ENCODE measurements around the gene TMEM190.
A peak's percentile ranks its signal among the peaks of the same experiment; 100 is the strongest.
"Not testable (repeated sequence)": the region's sequence is repeated elsewhere in the genome, so short reads cannot be mapped to it uniquely, and the experiment has no call there.

Gene TMEM190

GRCh38 chr19:55391702-55392615 is 15.3 kb downstream of the TMEM190 start:
- DNase-seq = no peak

- no peak for DNase-seq
These were observed 16.5 kb downstream of the TMEM190 start for GRCh38 chr19:55392820-55393761.

- DNase-seq = peak; percentile 66
These were observed 21.7 kb downstream of the TMEM190 start for GRCh38 chr19:55398200-55398925.

- no peak for DNase-seq
These were observed 23.9 kb downstream of the TMEM190 start for GRCh38 chr19:55400281-55401087.

- DNase-seq = not testable (repeated sequence)
These were observed 24.8 kb downstream of the TMEM190 start for GRCh38 chr19:55401390-55401789.

GRCh38 chr19:55402509-55402908 is 25.9 kb downstream of the TMEM190 start:
- no peak for DNase-seq

GRCh38 chr19:55405638-55406037 is 29.0 kb downstream of the TMEM190 start:
- DNase-seq = no peak

GRCh38 chr19:55406091-55406825 is 29.6 kb downstream of the TMEM190 start:
- no peak for DNase-seq

GRCh38 chr19:55406826-55407549 is 30.4 kb downstream of the TMEM190 start:
- no peak for DNase-seq

- DNase-seq = not testable (repeated sequence)
These were observed 30.8 kb downstream of the TMEM190 start, which contains the start of gene UBE2S for GRCh38 chr19:55407550-55407799. TSS of gene UBE2S (minus strand) at chr19:55407788. CDS start at chr19:55407589, 199 bp downstream.

- DNase-seq = peak; percentile 98
These were observed 31.3 kb downstream of the TMEM190 start for GRCh38 chr19:55407800-55408532.

- DNase-seq = no peak
These were observed 31.9 kb downstream of the TMEM190 start for GRCh38 chr19:55408533-55408872.

- DNase-seq = not testable (repeated sequence)
These were observed 32.6 kb downstream of the TMEM190 start for GRCh38 chr19:55409179-55409578.

- DNase-seq = no peak
These were observed 33.5 kb downstream of the TMEM190 start for GRCh38 chr19:55410168-55410567.

GRCh38 chr19:55418185-55418584 is 41.6 kb downstream of the TMEM190 start:
- peak; percentile 70 for DNase-seq

- DNase-seq = no peak
These were observed 42.5 kb downstream of the TMEM190 start for GRCh38 chr19:55419103-55419502.

GRCh38 chr19:55419624-55420236 is 43.1 kb downstream of the TMEM190 start:
- DNase-seq = no peak

GRCh38 chr19:55421281-55421680 is 44.7 kb downstream of the TMEM190 start:
- DNase-seq = peak; percentile 22

- DNase-seq = no peak
These were observed 46.8 kb downstream of the TMEM190 start for GRCh38 chr19:55423225-55424005.
